ENCODE results near the gene CREG1. TPM values are rescaled to one million over a fixed set of nuclear protein-coding genes. Genes with fewer than 3 reads are reported as not detected.

The CREG1 gene
- total RNA-seq, 1 donor: 150 TPM

- DNase-seq (ENCODE audit: insufficient read length, low spot score, missing footprints): no peak
- Histone ChIP-seq H3K79me2 (ENCODE audit: insufficient read depth, low read length) (no peaks in the 10 kb centered on the region), H3K4me2 (ENCODE audit: insufficient read depth, low read length) (no peak overlapping the region), H3K27me3 (ENCODE audit: insufficient read depth, low read length) (peaks cover 14% of the 10 kb centered on the region), H3K9me3 (ENCODE audit: low read depth, low read length) (no peaks in the 10 kb centered on the region), H3K36me3 (ENCODE audit: insufficient read depth, low read length) (no peaks in the 10 kb centered on the region), H2AFZ (ENCODE audit: low read length) (no peak overlapping the region), H3K4me1 (ENCODE audit: insufficient read depth, low read length) (no peaks in the 10 kb centered on the region), H4K20me1 (ENCODE audit: insufficient read depth, low read length) (no peaks in the 10 kb centered on the region), H3K4me3 (ENCODE audit: insufficient read depth, low read length) (no peak overlapping the region), H3K27ac (ENCODE audit: low read depth, low read length) (no peak overlapping the region)
- no peak for TF ChIP-seq CTCF (IDR thresholded peaks at IDR 0.05; ENCODE audit: extremely low read depth, low read depth, low read length)
Observed at GRCh38 chr1:167516404-167517388, 36.9 kb downstream of the CREG1 start.

DNA sequence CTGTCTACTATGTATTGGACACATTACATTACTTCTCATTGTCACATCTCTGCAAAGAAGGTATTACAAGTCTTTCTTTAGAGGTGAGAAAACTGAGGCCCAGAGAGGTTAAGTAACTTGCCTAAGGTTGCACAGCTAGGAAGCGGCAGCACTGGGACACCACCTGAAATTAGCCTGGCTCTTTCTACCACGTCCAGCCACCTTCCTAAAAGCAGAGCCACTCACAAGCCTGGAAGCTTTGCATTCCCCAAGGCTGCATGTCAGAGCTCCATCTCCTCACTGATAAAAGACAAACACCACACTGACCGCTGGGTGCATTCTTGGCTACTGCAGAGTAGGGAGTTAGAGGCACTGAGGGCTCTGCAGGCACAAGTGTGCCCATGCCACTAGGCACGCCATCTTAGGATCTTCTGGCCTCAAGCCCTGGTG is 37.7 kb downstream of the CREG1 start:
- no peak for TF ChIP-seq CTCF (IDR thresholded peaks at IDR 0.05; ENCODE audit: extremely low read depth, low read depth, low read length)
- H3K27me3 ChIP-seq (ENCODE audit: insufficient read depth, low read length): peaks cover 14% of the 10 kb centered on the region
- H3K4me3 ChIP-seq (ENCODE audit: insufficient read depth, low read length): no peak overlapping the region
- H3K9me3 ChIP-seq (ENCODE audit: low read depth, low read length): no peaks in the 10 kb centered on the region
- no peaks in the 10 kb centered on the region for H3K79me2 ChIP-seq (ENCODE audit: insufficient read depth, low read length)
- no peak overlapping the region for H3K27ac ChIP-seq (ENCODE audit: low read depth, low read length)
- no peaks in the 10 kb centered on the region for H4K20me1 ChIP-seq (ENCODE audit: insufficient read depth, low read length)
- no peaks in the 10 kb centered on the region for H3K4me1 ChIP-seq (ENCODE audit: insufficient read depth, low read length)
- DNase-seq (ENCODE audit: insufficient read length, low spot score, missing footprints): no peak
- no peak overlapping the region for H3K4me2 ChIP-seq (ENCODE audit: insufficient read depth, low read length)
- H2AFZ ChIP-seq (ENCODE audit: low read length): no peak overlapping the region
- H3K36me3 ChIP-seq (ENCODE audit: insufficient read depth, low read length): no peaks in the 10 kb centered on the region

GRCh38 chr1:167515461-167515860 is 38.1 kb downstream of the CREG1 start:
- H3K27me3 ChIP-seq (ENCODE audit: insufficient read depth, low read length): peaks cover 14% of the 10 kb centered on the region

More at GRCh38 chr1:167515461-167515860, 38.1 kb downstream of the CREG1 start:
- no peak overlapping the region for H3K4me2 ChIP-seq (ENCODE audit: insufficient read depth, low read length)
- no peaks in the 10 kb centered on the region for H3K79me2 ChIP-seq (ENCODE audit: insufficient read depth, low read length)
- H3K4me3 ChIP-seq (ENCODE audit: insufficient read depth, low read length): no peak overlapping the region
- H2AFZ ChIP-seq (ENCODE audit: low read length): no peak overlapping the region
- DNase-seq (ENCODE audit: insufficient read length, low spot score, missing footprints): no peak
- no peaks in the 10 kb centered on the region for H4K20me1 ChIP-seq (ENCODE audit: insufficient read depth, low read length)
- no peak for TF ChIP-seq CTCF (IDR thresholded peaks at IDR 0.05; ENCODE audit: extremely low read depth, low read depth, low read length)
- no peaks in the 10 kb centered on the region for H3K4me1 ChIP-seq (ENCODE audit: insufficient read depth, low read length)
- H3K27ac ChIP-seq (ENCODE audit: low read depth, low read length): no peak overlapping the region
- no peaks in the 10 kb centered on the region for H3K36me3 ChIP-seq (ENCODE audit: insufficient read depth, low read length)
- H3K9me3 ChIP-seq (ENCODE audit: low read depth, low read length): no peaks in the 10 kb centered on the region

All from osteoblast (primary cell).